Measurements from ENCODE around the gene THAP10. TPM values are rescaled to one million over a fixed set of nuclear protein-coding genes. Genes with fewer than 3 reads are reported as not detected.
A peak's percentile ranks its signal among the peaks of the same experiment; 100 is the strongest.

THAP10 gene
- total RNA-seq, 8 experiments from 2014 or later = 2.0 to 7.1 (median 5.3) TPM

DNA sequence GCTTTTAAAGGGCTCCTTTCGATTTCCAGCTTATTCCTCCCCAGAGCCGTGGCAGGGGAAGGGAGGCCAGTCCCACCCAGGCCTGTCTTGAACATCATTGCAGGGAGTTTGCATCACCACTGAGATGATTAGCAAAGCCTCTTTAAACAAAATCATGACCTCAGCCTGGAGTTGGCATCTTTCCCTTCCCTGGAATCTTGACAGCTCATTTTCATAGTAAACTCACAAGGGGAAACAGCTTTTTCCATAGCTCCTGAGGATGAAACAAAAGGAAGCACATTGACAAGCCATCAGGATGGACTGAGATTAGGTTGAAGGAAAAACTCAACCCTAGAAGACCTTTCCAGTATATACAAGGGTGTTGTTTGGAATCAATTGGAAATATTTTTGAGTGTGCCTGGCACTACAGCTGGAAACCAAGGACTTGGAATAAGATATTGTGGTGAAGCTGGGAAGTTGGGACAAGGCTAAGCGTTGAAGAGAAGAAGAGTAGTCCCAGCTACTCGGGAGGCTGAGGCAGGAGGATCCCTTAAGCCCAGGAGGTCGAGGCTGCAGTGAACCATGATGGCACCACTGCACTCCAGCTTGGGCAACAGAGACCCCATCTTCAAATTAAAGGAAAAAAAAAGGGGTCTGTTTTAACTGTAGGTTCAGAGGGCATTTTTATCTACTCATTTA lies 35.2 kb downstream of the THAP10 start:
- H3K27ac ChIP-seq = peak overlapping the region; percentile 45 to 84
- H3K4me1 ChIP-seq (replicated peaks in 1 of 2) = peaks cover 21 to 24% of the 10 kb centered on the region in 2 donors
- ATAC-seq (replicated peaks in 6 of 8) = peak; percentile 7 to 74 (median 64)
- 10 to 100% (median 75%) methylated on average over 1 to 5 of the region's 5 CpGs for WGBS, 10 experiments
- H3K4me3 ChIP-seq = no peak overlapping the region
- in situ Hi-C loops (cut with MboI; ENCODE audit: low pct_unique_long_range_greater_than_20kb in 2 of 9, low sequenced_read_pairs in 9 of 9, unreplicated experiment in 9 of 9) = no loop called here

GRCh38 chr15:70856177-70856883 lies 35.9 kb downstream of the THAP10 start:
- peaks cover 21 to 24% of the 10 kb centered on the region in 2 donors for H3K4me1 ChIP-seq (replicated peaks in 1 of 2)
- no peak overlapping the region for H3K4me3 ChIP-seq
- no peak for ATAC-seq (replicated peaks in 6 of 8)
- peak overlapping the region; percentile 23 to 84 for H3K27ac ChIP-seq
- in situ Hi-C loops (cut with MboI; ENCODE audit: low pct_unique_long_range_greater_than_20kb in 2 of 9, low sequenced_read_pairs in 9 of 9, unreplicated experiment in 9 of 9) = no loop called here
- WGBS, 10 experiments = 0 to 90% (median 71%) methylated on average over 1 to 6 of the region's 7 CpGs; no CpG with 5 or more reads in 1 of the 10 experiments

GRCh38 chr15:70855764-70856163 lies 36.5 kb downstream of the THAP10 start:
- 26 to 100% (median 84%) methylated on average over 1 to 2 of the region's 2 CpGs; no CpG with 5 or more reads in 4 of the 10 experiments for WGBS, 10 experiments
- Histone ChIP-seq H3K4me3 (no peak overlapping the region), H3K27ac (peak overlapping the region in 1 of 2 donors; percentile 84), H3K4me1 (replicated peaks in 1 of 2) (peaks cover 21 to 24% of the 10 kb centered on the region in 2 donors)
- ATAC-seq (replicated peaks in 6 of 8) = no peak
- in situ Hi-C loops (cut with MboI; ENCODE audit: low pct_unique_long_range_greater_than_20kb in 2 of 9, low sequenced_read_pairs in 9 of 9, unreplicated experiment in 9 of 9) = no loop called here

- Histone ChIP-seq H3K4me3 (peak overlapping the region; percentile 71 to 76 (median 75)), H3K4me1 (replicated peaks in 1 of 2) (peaks cover 21 to 24% of the 10 kb centered on the region in 2 donors), H3K27ac (peak overlapping the region; percentile 19 to 66)
- WGBS, 10 experiments = 0 to 82% (median 57%) methylated on average over 1 to 4 of the region's 4 CpGs; no CpG with 5 or more reads in 3 of the 10 experiments
- ATAC-seq (replicated peaks in 6 of 8) = peak in 3 of 8 experiments; percentile 3 to 9 (median 5)
- in situ Hi-C loops (cut with MboI; ENCODE audit: low pct_unique_long_range_greater_than_20kb in 2 of 9, low sequenced_read_pairs in 9 of 9, unreplicated experiment in 9 of 9) = no loop called here
These were observed 37.6 kb downstream of the THAP10 start for GRCh38 chr15:70854666-70854976.

DNA sequence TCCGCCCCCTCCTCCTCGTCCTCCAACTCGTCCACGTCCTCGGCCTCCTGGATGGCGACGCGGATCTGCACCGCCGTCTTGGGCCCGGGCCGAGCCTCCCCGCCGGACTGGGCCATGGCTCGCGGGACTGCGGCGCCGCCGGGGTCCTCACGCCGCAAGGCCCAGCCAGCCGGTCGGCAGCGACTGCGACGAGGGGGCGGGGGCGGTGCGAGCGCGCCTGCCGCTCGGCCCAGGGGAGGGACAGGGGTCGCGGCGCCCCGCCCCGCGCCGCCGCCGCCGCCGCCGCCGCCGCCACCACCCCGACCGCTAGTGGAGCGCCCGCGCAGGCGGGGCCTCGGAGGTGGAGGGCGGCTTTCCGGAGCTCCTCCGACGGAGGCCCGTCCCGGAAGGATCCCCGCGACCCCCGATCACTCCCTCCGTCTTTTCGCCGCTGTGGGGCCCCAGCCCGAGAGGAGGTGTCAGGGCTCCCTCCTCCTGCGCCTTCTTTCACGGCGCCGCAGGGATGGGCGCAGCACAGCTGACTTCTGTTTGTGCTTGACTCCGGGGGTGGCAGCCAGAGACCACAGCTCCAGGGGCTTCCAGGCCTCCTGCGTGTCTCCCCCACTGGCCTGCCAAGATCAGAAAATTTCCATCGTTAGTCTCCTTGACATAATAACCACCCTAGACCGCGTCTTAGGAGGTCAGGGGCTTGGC lies 38.1 kb downstream of the THAP10 start, which contains the start of gene LARP6:
LARP6 (minus strand) TSS at position 185 of the 693 bp plus-strand sequence; CDS start at position 116, 69 bp downstream.
- in situ Hi-C loops (cut with MboI; ENCODE audit: low pct_unique_long_range_greater_than_20kb in 2 of 9, low sequenced_read_pairs in 9 of 9, unreplicated experiment in 9 of 9) = no loop called here
- ATAC-seq (replicated peaks in 6 of 8) = peak; percentile 44 to 86 (median 79)
- peak within 1 kb of the TSS; percentile 30 to 66 for H3K27ac ChIP-seq
- H3K4me1 ChIP-seq (replicated peaks in 1 of 2) = peaks cover 21 to 24% of the 10 kb centered on the region in 2 donors
- H3K4me3 ChIP-seq = peak within 1 kb of the TSS; percentile 71 to 76 (median 75)
- 0 to 11% methylated on average over 2 to 3 of the region's 78 CpGs; no CpG with 5 or more reads in 8 of the 10 experiments for WGBS, 10 experiments

GRCh38 chr15:70853318-70853972 lies 38.8 kb downstream of the THAP10 start:
- peak; percentile 19 to 70 (median 59) for ATAC-seq (replicated peaks in 6 of 8)
- Histone ChIP-seq H3K27ac (peak overlapping the region; percentile 30 to 66), H3K4me3 (peak overlapping the region; percentile 71 to 76 (median 75)), H3K4me1 (replicated peaks in 1 of 2) (peaks cover 21 to 24% of the 10 kb centered on the region in 2 donors)
- in situ Hi-C loops (cut with MboI; ENCODE audit: low pct_unique_long_range_greater_than_20kb in 2 of 9, low sequenced_read_pairs in 9 of 9, unreplicated experiment in 9 of 9) = no loop called here
- WGBS, 10 experiments = 6 to 17% (median 14%) methylated on average over 1 to 11 of the region's 54 CpGs; no CpG with 5 or more reads in 5 of the 10 experiments

- peaks cover 21 to 24% of the 10 kb centered on the region in 2 donors for H3K4me1 ChIP-seq (replicated peaks in 1 of 2)
- ATAC-seq (replicated peaks in 6 of 8) = peak in 2 of 8 experiments; percentile 4 to 5
- H3K27ac ChIP-seq = no peak overlapping the region
- in situ Hi-C loops (cut with MboI; ENCODE audit: low pct_unique_long_range_greater_than_20kb in 2 of 9, low sequenced_read_pairs in 9 of 9, unreplicated experiment in 9 of 9) = no loop called here
- H3K4me3 ChIP-seq = peak overlapping the region; percentile 71 to 76 (median 75)
- WGBS, 10 experiments = 5 to 80% (median 53%) methylated on average over 1 to 8 of the region's 11 CpGs; no CpG with 5 or more reads in 2 of the 10 experiments
These were observed 39.5 kb downstream of the THAP10 start for GRCh38 chr15:70852501-70853317.

GRCh38 chr15:70851889-70852288 lies 40.3 kb downstream of the THAP10 start:
- WGBS, 10 experiments = 87 to 100% (median 100%) methylated on average over 1 to 6 of the region's 6 CpGs; no CpG with 5 or more reads in 5 of the 10 experiments
- peak overlapping the region in 1 of 5 donors; percentile 72 for H3K4me3 ChIP-seq
- no peak overlapping the region for H3K27ac ChIP-seq
- no peak for ATAC-seq (replicated peaks in 6 of 8)
- peaks cover 16 to 18% of the 10 kb centered on the region in 2 donors for H3K4me1 ChIP-seq (replicated peaks in 1 of 2)
- in situ Hi-C loops (cut with MboI; ENCODE audit: low pct_unique_long_range_greater_than_20kb in 2 of 9, low sequenced_read_pairs in 9 of 9, unreplicated experiment in 9 of 9) = no loop called here

GRCh38 chr15:70845602-70846360 lies 46.5 kb downstream of the THAP10 start:
- WGBS, 10 experiments = 85 to 100% (median 91%) methylated on average over 1 to 6 of the region's 6 CpGs; no CpG with 5 or more reads in 1 of the 10 experiments
- no peak overlapping the region for H3K27ac ChIP-seq
- ATAC-seq (replicated peaks in 6 of 8) = peak in 1 of 8 experiments; percentile 56
- H3K4me3 ChIP-seq = no peak overlapping the region
- H3K4me1 ChIP-seq (replicated peaks in 1 of 2) = no peaks in the 10 kb centered on the region
- in situ Hi-C loops (cut with MboI; ENCODE audit: low pct_unique_long_range_greater_than_20kb in 2 of 9, low sequenced_read_pairs in 9 of 9, unreplicated experiment in 9 of 9) = no loop called here

DNA sequence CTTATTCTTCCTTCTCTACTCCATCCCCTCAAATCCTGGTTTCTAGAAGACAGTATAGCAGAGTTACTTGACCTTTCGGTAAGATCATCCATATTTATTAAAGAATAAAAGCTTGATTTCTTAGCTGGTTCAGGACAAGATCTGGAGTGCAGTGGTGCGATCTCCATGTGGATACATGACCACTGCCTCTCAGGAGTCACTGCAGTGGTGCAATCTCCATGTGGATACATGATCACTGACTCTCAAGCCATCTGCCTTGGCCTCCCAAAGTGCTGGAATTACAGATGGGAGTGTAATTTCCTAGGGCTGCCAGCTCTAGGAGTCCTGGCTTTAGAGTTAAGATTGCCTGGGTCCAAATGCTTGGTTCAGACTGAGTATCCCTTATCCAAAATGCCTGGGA lies 54.8 kb downstream of the THAP10 start:
- WGBS, 10 experiments = 80 to 100% (median 100%) methylated on average over 1 to 2 of the region's 2 CpGs; no CpG with 5 or more reads in 1 of the 10 experiments
- no peaks in the 10 kb centered on the region for H3K4me1 ChIP-seq (replicated peaks in 1 of 2)
- ATAC-seq (replicated peaks in 6 of 8) = no peak
- in situ Hi-C loops (cut with MboI; ENCODE audit: low pct_unique_long_range_greater_than_20kb in 2 of 9, low sequenced_read_pairs in 9 of 9, unreplicated experiment in 9 of 9) = no loop called here
- H3K27ac ChIP-seq = no peak overlapping the region
- H3K4me3 ChIP-seq = no peak overlapping the region

- no peak for ATAC-seq (replicated peaks in 6 of 8)
- Histone ChIP-seq H3K4me3 (no peak overlapping the region), H3K27ac (no peak overlapping the region), H3K4me1 (replicated peaks in 1 of 2) (no peaks in the 10 kb centered on the region)
- WGBS, 10 experiments = 36 to 100% (median 94%) methylated on average over 1 to 3 of the region's 3 CpGs; no CpG with 5 or more reads in 1 of the 10 experiments
- in situ Hi-C loops (cut with MboI; ENCODE audit: low pct_unique_long_range_greater_than_20kb in 2 of 9, low sequenced_read_pairs in 9 of 9, unreplicated experiment in 9 of 9) = no loop called here
These were observed 56.4 kb downstream of the THAP10 start for GRCh38 chr15:70835841-70836240.

Data from motor neuron (in vitro differentiated cells).